ENCODE data around the gene CD200R1. TPM values are rescaled to one million over a fixed set of nuclear protein-coding genes. Genes with fewer than 3 reads are reported as not detected.
A peak's percentile ranks its signal among the peaks of the same experiment; 100 is the strongest.

The CD200R1 gene, protein sequence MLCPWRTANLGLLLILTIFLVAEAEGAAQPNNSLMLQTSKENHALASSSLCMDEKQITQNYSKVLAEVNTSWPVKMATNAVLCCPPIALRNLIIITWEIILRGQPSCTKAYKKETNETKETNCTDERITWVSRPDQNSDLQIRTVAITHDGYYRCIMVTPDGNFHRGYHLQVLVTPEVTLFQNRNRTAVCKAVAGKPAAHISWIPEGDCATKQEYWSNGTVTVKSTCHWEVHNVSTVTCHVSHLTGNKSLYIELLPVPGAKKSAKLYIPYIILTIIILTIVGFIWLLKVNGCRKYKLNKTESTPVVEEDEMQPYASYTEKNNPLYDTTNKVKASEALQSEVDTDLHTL
- total RNA-seq (1 to 10 TPM; 2.7 to 3.3 TPM), polyA plus RNA-seq (ENCODE audit: insufficient read length in 2 of 2) (under 1 TPM; 0.35 to 0.68 TPM)
- long read RNA-seq, donor 1 = 0 reads
- long read RNA-seq, donor 2 = 0 reads
- long read RNA-seq, donor 3 = 0 reads
- long read RNA-seq, donor 4 = 0 reads

DNA sequence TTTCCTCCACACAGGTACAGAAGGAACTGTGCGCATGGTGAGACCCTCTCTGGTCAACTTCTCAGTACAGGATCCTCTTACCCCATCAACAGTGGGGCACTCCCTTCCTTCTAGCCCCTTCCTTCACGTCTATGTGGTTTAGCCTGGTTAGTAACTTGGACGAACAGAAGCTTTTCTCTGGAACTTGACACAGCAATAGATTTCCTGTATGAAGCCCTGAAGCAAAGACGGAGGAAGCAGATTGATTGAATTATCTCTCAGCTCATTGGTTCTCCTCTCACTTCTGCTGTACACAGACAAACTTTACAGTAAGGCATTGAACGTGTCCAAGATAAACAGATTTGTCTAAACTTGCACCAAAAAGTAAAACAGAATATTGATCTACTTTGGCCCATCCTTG is at the start of gene CD200R1:
CD200R1 (minus strand) TSS at position 210 of the 400 bp plus-strand sequence. CDS start 246 bp downstream, outside the sequence.
- no peak within 1 kb of the TSS for H3K27ac ChIP-seq (ENCODE audit: low read depth, low read length)
- WGBS (ENCODE audit: insufficient coverage) = 86% methylated on average over 3 of the region's 5 CpGs
- DNase-seq (ENCODE audit: low read depth in 4 of 6, low spot score in 6 of 6) = no peak
- no peaks in the 10 kb centered on the region for H3K27me3 ChIP-seq (ENCODE audit: control insufficient read depth, insufficient read depth, low read length)
- no peak within 1 kb of the TSS for H3K4me3 ChIP-seq (ENCODE audit: low read depth, low read length)
- H3K4me1 ChIP-seq (ENCODE audit: control insufficient read depth, insufficient read depth, low read length) = no peaks in the 10 kb centered on the region
- no peaks in the 10 kb centered on the region for H3K36me3 ChIP-seq (ENCODE audit: control insufficient read depth, insufficient read depth, low read length)
- H3K9me3 ChIP-seq (ENCODE audit: control insufficient read depth, insufficient read depth, low read length) = no peaks in the 10 kb centered on the region

DNA sequence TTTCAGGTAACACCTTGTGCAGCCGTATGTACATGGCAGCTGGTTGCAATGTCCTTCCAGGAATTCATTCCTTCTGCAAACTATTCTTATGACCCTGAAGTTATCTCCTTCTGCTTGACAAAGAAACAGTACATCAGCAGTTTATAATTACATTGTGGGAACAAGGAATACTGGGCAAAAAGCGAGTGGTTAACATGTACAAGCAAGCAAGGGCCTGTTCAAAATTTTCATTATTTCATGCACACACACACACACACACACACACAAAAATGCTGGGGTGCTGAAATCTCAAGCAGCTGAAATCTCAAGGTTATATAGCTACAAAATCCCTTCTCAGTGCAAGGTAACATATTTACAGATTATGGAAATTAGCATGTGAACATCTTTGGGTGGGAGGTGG is 46.6 kb upstream of the CD200R1 start:
- Histone ChIP-seq H3K27ac (ENCODE audit: low read depth, low read length) (no peak overlapping the region), H3K4me3 (ENCODE audit: low read depth, low read length) (no peak overlapping the region), H3K4me1 (ENCODE audit: control insufficient read depth, insufficient read depth, low read length) (peaks cover 3% of the 10 kb centered on the region), H3K36me3 (ENCODE audit: control insufficient read depth, insufficient read depth, low read length) (no peaks in the 10 kb centered on the region), H3K27me3 (ENCODE audit: control insufficient read depth, insufficient read depth, low read length) (no peaks in the 10 kb centered on the region), H3K9me3 (ENCODE audit: control insufficient read depth, insufficient read depth, low read length) (no peaks in the 10 kb centered on the region)
- no peak for DNase-seq (ENCODE audit: low read depth in 4 of 6, low spot score in 6 of 6)
- WGBS (ENCODE audit: insufficient coverage) = 100% methylated on average over 1 of the region's 2 CpGs

DNA sequence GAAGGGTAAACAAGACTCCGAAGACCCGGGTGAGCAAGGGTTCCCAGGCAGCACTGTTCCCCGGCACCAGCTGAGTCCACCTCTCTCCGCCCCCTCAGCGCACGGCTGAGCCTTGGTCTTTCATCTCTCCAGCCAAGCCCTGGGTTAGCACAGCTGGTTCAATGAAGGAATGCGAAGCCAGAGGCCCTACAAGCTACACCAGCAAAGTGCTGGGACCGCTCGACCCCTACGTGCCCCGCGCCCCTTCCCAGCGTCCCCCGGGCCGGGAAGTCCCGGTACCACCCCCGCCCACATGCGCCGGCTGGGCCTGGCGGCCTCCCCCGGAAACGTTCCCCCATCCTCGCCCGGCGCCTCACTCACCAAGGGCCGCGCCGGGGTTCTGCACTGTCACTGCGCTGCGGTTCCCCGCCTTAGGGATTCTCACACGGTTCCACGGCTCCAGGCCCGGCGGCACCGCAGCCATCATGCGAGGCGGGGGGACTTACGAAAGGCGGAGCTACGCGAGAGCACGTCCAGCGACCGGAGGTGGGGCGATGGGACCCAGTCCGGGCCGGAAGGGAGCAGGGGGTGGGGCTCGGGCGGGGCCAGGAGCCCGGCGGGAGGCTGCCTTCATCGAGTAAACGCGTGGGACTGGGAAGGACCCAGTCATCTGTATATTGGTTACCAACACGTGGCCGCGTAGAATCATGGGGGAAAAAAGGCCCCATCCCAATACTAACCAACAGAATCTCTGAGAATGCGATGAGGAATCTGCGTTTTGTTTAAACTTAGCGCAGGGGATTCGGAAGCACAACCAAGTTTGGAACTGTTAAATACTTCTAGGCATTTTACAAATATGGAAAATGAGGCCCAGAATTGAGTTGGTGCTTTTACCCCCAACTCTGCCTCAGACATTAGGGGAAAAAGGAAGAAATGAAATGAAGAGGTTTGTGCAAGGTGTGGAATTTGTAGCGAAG is 44.6 kb upstream of the CD200R1 start:
- peaks cover 3% of the 10 kb centered on the region for H3K4me1 ChIP-seq (ENCODE audit: control insufficient read depth, insufficient read depth, low read length)
- H3K36me3 ChIP-seq (ENCODE audit: control insufficient read depth, insufficient read depth, low read length) = no peaks in the 10 kb centered on the region
- H3K9me3 ChIP-seq (ENCODE audit: control insufficient read depth, insufficient read depth, low read length) = no peaks in the 10 kb centered on the region
- DNase-seq (ENCODE audit: low read depth in 4 of 6, low spot score in 6 of 6) = peak; percentile 80 to 98 (median 83)
- H3K27ac ChIP-seq (ENCODE audit: low read depth, low read length) = peak overlapping the region; percentile 98
- peak overlapping the region; percentile 96 for H3K4me3 ChIP-seq (ENCODE audit: low read depth, low read length)
- under 1% methylated on average over 58 of the region's 63 CpGs for WGBS (ENCODE audit: insufficient coverage)
- H3K27me3 ChIP-seq (ENCODE audit: control insufficient read depth, insufficient read depth, low read length) = no peaks in the 10 kb centered on the region

DNA sequence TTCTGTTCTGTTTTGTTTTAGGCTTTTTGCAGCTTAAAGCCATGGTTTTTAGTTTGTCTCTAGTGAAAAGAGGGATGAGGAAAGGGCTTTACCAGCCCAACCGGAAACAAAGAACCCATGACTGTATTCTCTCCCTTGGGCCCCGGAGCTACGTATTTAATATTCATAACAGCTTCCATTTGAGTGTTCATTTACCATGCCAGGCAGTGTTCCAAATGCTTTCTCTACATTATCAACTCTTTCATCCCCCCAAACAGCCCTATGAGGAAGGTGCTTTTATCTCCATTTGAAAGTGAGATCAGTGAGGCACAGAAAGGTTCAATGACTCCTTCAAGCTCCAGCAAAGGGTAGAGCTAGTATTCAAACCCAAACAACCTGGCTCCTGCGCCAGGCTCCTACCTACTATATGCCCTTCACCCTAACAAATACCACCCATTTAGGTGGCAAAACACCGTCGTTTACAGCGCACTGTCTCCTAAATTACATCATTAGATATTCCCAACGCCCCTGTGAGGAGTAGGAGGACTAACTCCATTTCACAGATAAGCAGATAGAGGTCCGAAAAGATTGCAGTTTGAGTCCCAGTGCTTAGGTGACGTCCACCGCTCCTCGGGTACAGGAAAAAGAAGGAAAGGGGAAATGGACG is 43.8 kb upstream of the CD200R1 start:
- WGBS (ENCODE audit: insufficient coverage) = 11% methylated on average over 9 of the region's 13 CpGs
- no peaks in the 10 kb centered on the region for H3K36me3 ChIP-seq (ENCODE audit: control insufficient read depth, insufficient read depth, low read length)
- peaks cover 3% of the 10 kb centered on the region for H3K4me1 ChIP-seq (ENCODE audit: control insufficient read depth, insufficient read depth, low read length)
- DNase-seq (ENCODE audit: low read depth in 4 of 6, low spot score in 6 of 6) = peak in 4 of 6 donors; percentile 3 to 84 (median 26)
- H3K27me3 ChIP-seq (ENCODE audit: control insufficient read depth, insufficient read depth, low read length) = no peaks in the 10 kb centered on the region
- H3K27ac ChIP-seq (ENCODE audit: low read depth, low read length) = peak overlapping the region; percentile 98
- H3K4me3 ChIP-seq (ENCODE audit: low read depth, low read length) = peak overlapping the region; percentile 96
- no peaks in the 10 kb centered on the region for H3K9me3 ChIP-seq (ENCODE audit: control insufficient read depth, insufficient read depth, low read length)

DNA sequence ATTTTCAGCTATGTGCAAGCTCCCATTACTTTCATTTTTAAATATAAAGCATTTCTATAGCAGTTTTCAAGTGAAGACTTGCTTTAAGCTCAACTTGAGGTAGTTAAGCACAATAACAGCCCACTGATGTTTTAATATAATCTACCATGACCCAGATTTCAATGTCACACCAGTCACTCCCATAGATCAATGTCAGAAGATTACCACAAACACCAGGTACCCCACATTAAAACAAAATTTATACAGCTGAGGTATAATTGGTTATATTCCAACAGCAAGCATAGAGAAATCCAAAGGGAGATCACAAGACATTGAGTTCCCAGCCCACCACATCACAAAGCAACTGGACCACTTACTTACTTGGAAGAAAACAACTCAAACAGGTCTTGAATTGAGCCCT is 38.7 kb upstream of the CD200R1 start:
- no peak for DNase-seq (ENCODE audit: low read depth in 4 of 6, low spot score in 6 of 6)
- no peak overlapping the region for H3K4me3 ChIP-seq (ENCODE audit: low read depth, low read length)
- H3K4me1 ChIP-seq (ENCODE audit: control insufficient read depth, insufficient read depth, low read length) = no peaks in the 10 kb centered on the region
- H3K27me3 ChIP-seq (ENCODE audit: control insufficient read depth, insufficient read depth, low read length) = no peaks in the 10 kb centered on the region
- no peaks in the 10 kb centered on the region for H3K36me3 ChIP-seq (ENCODE audit: control insufficient read depth, insufficient read depth, low read length)
- H3K9me3 ChIP-seq (ENCODE audit: control insufficient read depth, insufficient read depth, low read length) = no peaks in the 10 kb centered on the region
- H3K27ac ChIP-seq (ENCODE audit: low read depth, low read length) = no peak overlapping the region

DNA sequence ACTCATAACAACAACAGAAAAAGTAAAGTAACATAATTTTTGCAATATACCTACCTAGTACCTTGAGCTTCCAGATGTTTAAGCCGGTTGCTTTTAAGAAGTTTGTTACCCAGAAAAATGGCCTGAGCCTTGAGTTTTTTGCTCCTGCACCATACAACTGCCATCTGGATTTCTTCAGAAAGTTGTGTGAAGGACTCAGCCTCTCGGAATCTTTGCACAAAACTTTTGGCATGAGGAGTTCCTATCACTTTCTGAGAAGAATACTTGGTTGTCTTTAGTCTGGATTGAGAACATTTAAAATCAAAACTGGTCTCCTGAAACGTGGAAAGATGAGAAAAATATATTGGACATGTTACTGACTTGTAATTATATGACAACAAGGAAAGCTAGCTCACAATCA is 33.2 kb upstream of the CD200R1 start:
- Histone ChIP-seq H3K4me3 (ENCODE audit: low read depth, low read length) (no peak overlapping the region), H3K27me3 (ENCODE audit: control insufficient read depth, insufficient read depth, low read length) (no peaks in the 10 kb centered on the region), H3K27ac (ENCODE audit: low read depth, low read length) (no peak overlapping the region), H3K9me3 (ENCODE audit: control insufficient read depth, insufficient read depth, low read length) (no peaks in the 10 kb centered on the region), H3K4me1 (ENCODE audit: control insufficient read depth, insufficient read depth, low read length) (no peaks in the 10 kb centered on the region), H3K36me3 (ENCODE audit: control insufficient read depth, insufficient read depth, low read length) (peaks cover 5% of the 10 kb centered on the region)
- DNase-seq (ENCODE audit: low read depth in 4 of 6, low spot score in 6 of 6) = no peak
- WGBS (ENCODE audit: insufficient coverage) = 89% methylated on average over 1 of the region's 3 CpGs

DNA sequence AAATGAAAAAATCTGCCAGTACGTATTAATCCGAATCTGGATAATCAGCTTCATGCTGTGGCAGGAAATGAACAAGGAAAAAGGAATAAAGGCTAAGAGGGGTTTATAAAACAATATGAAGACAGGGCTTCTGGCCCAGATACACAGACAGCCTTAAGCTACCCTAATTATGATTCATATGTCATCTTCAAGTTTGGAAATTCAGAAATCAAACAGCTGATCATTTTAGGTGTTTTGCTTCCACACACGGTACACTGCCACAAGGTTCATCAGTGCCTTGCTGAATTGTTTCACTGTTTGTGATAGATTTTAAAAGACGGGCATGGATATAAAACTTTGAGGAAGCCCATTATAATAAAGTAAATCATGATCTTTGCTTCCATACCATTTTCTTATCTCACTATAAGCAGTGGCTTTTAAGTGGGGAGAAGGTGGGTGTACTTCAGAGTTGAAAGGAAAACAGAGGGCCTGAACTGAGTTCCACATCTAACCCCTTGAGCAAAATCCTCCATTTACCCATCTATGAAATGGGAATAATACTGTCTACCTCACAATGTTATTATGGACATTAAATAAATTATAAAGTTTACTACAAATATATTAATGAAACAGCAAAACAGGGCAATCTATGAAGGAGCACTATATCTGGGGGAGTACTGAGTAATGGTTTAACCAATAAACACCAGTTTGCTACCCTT is 31.6 kb upstream of the CD200R1 start:
- no peaks in the 10 kb centered on the region for H3K27me3 ChIP-seq (ENCODE audit: control insufficient read depth, insufficient read depth, low read length)
- H3K27ac ChIP-seq (ENCODE audit: low read depth, low read length) = no peak overlapping the region
- no peaks in the 10 kb centered on the region for H3K9me3 ChIP-seq (ENCODE audit: control insufficient read depth, insufficient read depth, low read length)
- WGBS (ENCODE audit: insufficient coverage) = no CpG with 5 or more reads among the region's 4 CpGs
- H3K4me3 ChIP-seq (ENCODE audit: low read depth, low read length) = no peak overlapping the region
- peaks cover 10% of the 10 kb centered on the region for H3K36me3 ChIP-seq (ENCODE audit: control insufficient read depth, insufficient read depth, low read length)
- H3K4me1 ChIP-seq (ENCODE audit: control insufficient read depth, insufficient read depth, low read length) = no peaks in the 10 kb centered on the region
- DNase-seq (ENCODE audit: low read depth in 4 of 6, low spot score in 6 of 6) = no peak

DNA sequence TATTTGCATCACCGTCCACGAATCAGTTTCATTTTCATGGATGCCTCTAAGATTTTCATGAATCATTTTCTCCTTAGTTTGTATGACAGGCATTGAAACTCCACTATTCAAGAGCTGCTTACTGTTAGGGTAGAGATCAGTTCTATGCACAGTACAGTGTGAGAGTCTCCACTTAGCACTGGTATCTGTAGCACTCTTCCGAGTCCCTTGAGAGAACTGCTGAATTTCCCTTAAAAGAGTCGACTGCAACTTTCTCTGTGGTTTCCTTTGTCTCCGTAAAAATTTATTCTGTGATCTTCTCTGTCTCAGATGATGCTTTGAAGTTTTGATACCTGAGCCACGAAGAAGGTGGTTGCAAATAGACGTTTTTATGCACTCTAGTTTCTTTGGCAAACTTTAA is 30.7 kb upstream of the CD200R1 start:
- Histone ChIP-seq H3K36me3 (ENCODE audit: control insufficient read depth, insufficient read depth, low read length) (peaks cover 10% of the 10 kb centered on the region), H3K27ac (ENCODE audit: low read depth, low read length) (no peak overlapping the region), H3K27me3 (ENCODE audit: control insufficient read depth, insufficient read depth, low read length) (no peaks in the 10 kb centered on the region), H3K4me3 (ENCODE audit: low read depth, low read length) (no peak overlapping the region), H3K4me1 (ENCODE audit: control insufficient read depth, insufficient read depth, low read length) (no peaks in the 10 kb centered on the region), H3K9me3 (ENCODE audit: control insufficient read depth, insufficient read depth, low read length) (no peaks in the 10 kb centered on the region)
- 86% methylated on average over 3 of the region's 7 CpGs for WGBS (ENCODE audit: insufficient coverage)
- DNase-seq (ENCODE audit: low read depth in 4 of 6, low spot score in 6 of 6) = no peak

DNA sequence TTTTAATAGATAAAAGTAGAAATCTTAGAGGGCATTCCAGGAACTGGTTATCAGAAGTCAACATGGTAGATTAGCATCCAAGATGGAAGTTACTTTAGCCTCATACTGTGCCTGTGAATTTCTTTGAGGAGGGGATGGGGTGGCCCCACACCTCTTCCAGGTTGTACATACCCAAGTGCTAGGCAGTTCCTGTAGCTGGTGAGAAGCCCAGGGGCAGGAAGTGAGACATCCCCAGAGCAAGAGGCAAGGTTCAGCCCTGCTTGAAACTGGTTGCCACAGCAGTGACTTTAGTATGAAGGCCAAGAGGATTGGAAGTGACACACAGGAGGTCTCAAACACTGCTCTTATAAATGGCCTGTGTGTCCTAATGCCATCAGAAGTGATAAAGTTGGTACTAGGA is 27.8 kb upstream of the CD200R1 start:
- Histone ChIP-seq H3K9me3 (ENCODE audit: control insufficient read depth, insufficient read depth, low read length) (no peaks in the 10 kb centered on the region), H3K36me3 (ENCODE audit: control insufficient read depth, insufficient read depth, low read length) (peaks cover 12% of the 10 kb centered on the region), H3K4me1 (ENCODE audit: control insufficient read depth, insufficient read depth, low read length) (no peaks in the 10 kb centered on the region), H3K27ac (ENCODE audit: low read depth, low read length) (no peak overlapping the region), H3K27me3 (ENCODE audit: control insufficient read depth, insufficient read depth, low read length) (no peaks in the 10 kb centered on the region), H3K4me3 (ENCODE audit: low read depth, low read length) (no peak overlapping the region)
- no peak for DNase-seq (ENCODE audit: low read depth in 4 of 6, low spot score in 6 of 6)

All from spinal cord (tissue), 10 donors.